ENCODE data around the gene CNN2.

CNN2 gene
- total RNA-seq = 63.7 to 134 (median 131) reads per million in 4 experiments

- DNase-seq = peak; percentile 48
Observed at GRCh38 chr19:1025960-1026782, at the start of gene CNN2. TSS of gene CNN2 (plus strand) at chr19:1026608. CDS start at chr19:1026662, 54 bp downstream.

- DNase-seq = no peak
Observed at GRCh38 chr19:977058-977464, 49.3 kb upstream of the CNN2 start.

- DNase-seq = no peak
Observed at GRCh38 chr19:979318-979741, 47.1 kb upstream of the CNN2 start.

- no peak for DNase-seq
Observed at GRCh38 chr19:980133-980998, 46.0 kb upstream of the CNN2 start.

GRCh38 chr19:982567-983170 is 43.7 kb upstream of the CNN2 start:
- DNase-seq = peak; percentile 61

GRCh38 chr19:984165-984967 is 42.0 kb upstream of the CNN2 start, which contains the start of gene WDR18:
TSS of gene WDR18 (plus strand) at chr19:984345. CDS start at chr19:984354, 9 bp downstream.
- DNase-seq = peak; percentile 84

- DNase-seq = no peak
Observed at GRCh38 chr19:986083-986482, 40.3 kb upstream of the CNN2 start.

GRCh38 chr19:988081-988480 is 38.3 kb upstream of the CNN2 start:
- no peak for DNase-seq

GRCh38 chr19:988510-988909 is 37.9 kb upstream of the CNN2 start:
- DNase-seq = no peak

GRCh38 chr19:989381-990081 is 36.9 kb upstream of the CNN2 start:
- DNase-seq = no peak

GRCh38 chr19:990119-990571 is 36.3 kb upstream of the CNN2 start:
- no peak for DNase-seq

- no peak for DNase-seq
Observed at GRCh38 chr19:990746-991145, 35.7 kb upstream of the CNN2 start.

GRCh38 chr19:991174-991931 is 35.1 kb upstream of the CNN2 start:
- peak; percentile 70 for DNase-seq

GRCh38 chr19:991932-992669 is 34.3 kb upstream of the CNN2 start:
- no peak for DNase-seq

GRCh38 chr19:992670-993055 is 33.7 kb upstream of the CNN2 start:
- no peak for DNase-seq

GRCh38 chr19:993361-993830 is 33.0 kb upstream of the CNN2 start:
- DNase-seq = no peak

GRCh38 chr19:993831-994393 is 32.5 kb upstream of the CNN2 start:
- no peak for DNase-seq

- DNase-seq = no peak
Observed at GRCh38 chr19:994516-994915, 31.9 kb upstream of the CNN2 start.

GRCh38 chr19:995051-995827 is 31.2 kb upstream of the CNN2 start:
- DNase-seq = no peak
